HL-60 (cell line): ENCODE measurements around the gene UPP2.

Experiments
- DNase-seq, 2 experiments: peaks; one replicate each; pipeline ENCODE4 v3.0.0-alpha.2; 2010 to 2020; ENCODE audit warnings: low read depth in 1 of 2, low spot score in 1 of 2
- H3K27ac ChIP-seq: fragments of 250-450 bp; sonication (Bioruptor Pico); replicated peaks from 2 replicates; pipeline ENCODE4 v1.5.1; 2020; ENCODE audit warnings: mild to moderate bottlenecking, moderate library complexity
- H3K27me3 ChIP-seq: fragments of 250-450 bp; sonication (Bioruptor Pico); 2 replicates; pipeline ENCODE4 v1.5.1; 2021; ENCODE audit warnings: mild to moderate bottlenecking, moderate library complexity; ENCODE audit not compliant: insufficient read depth, poor library complexity, severe bottlenecking
- H3K4me3 ChIP-seq: replicated peaks from 2 replicates; pipeline ENCODE4 v1.5.1; 2011; ENCODE audit warnings: mild to moderate bottlenecking, control low read depth, low read length; ENCODE audit not compliant: insufficient read depth
- GABPA ChIP-seq: IDR thresholded peaks from 2 replicates; pipeline ENCODE4 v1.6.1; 2012; ENCODE audit warnings: low read depth
- POLR2AphosphoS5 ChIP-seq: IDR thresholded peaks from 2 replicates; pipeline ENCODE4 v1.6.1; 2012; ENCODE audit warnings: low read depth
- SPI1 ChIP-seq: IDR thresholded peaks from 2 replicates; pipeline ENCODE4 v1.6.1; 2012; ENCODE audit warnings: low read depth, mild to moderate bottlenecking, borderline replicate concordance
- TF ChIP-seq, protein P1 (sequence below): IDR thresholded peaks from one replicate; pipeline ENCODE4 v1.5.1; 2011; ENCODE audit warnings: low read length, control low read depth, inconsistent platforms; ENCODE audit not compliant: insufficient read depth
- TF ChIP-seq, protein P2 (sequence below): IDR thresholded peaks from 2 replicates; pipeline ENCODE4 v1.6.1; 2012; ENCODE audit warnings: low read depth; ENCODE audit not compliant: insufficient replicate concordance

The UPP2 gene

DNA sequence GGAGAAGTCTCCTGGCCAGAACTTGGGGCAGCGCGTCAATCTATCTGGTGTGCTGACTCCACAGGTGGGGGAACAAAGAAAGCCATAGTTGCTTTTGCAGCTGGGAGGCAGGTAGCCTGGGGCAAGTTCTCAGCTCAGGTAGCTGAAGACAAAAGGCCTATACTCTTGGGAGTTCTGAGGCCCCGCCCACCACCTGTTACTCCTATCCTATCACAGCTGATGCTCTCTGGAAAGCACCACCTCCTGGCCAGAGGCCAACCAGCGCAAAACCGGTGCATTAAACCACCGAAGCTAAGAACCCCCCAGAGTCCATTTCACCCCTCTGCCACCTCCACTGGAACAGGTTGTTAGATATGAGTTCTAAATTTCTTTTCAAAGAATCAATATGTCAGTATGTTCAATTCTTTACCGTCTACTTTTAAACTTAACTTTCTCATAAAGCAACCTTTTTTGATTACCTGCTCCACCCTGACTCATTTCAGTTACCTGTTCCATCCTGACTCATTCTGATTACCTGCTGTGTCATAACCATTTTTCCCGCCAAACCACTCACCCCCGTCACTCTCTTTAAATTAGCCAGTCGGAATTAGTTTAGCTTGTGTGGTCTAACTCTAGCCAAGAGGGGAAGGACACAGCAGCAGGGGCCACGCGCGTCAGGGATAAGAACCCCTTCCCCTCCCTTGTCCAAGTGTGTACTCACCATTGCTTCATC, 43.4 kb downstream of the UPP2 start:
- Histone ChIP-seq H3K4me3 (no peak overlapping the region), H3K27ac (no peak overlapping the region), H3K27me3 (no peaks in the 10 kb centered on the region)
- no peak for DNase-seq
- TF ChIP-seq, protein P1, sequence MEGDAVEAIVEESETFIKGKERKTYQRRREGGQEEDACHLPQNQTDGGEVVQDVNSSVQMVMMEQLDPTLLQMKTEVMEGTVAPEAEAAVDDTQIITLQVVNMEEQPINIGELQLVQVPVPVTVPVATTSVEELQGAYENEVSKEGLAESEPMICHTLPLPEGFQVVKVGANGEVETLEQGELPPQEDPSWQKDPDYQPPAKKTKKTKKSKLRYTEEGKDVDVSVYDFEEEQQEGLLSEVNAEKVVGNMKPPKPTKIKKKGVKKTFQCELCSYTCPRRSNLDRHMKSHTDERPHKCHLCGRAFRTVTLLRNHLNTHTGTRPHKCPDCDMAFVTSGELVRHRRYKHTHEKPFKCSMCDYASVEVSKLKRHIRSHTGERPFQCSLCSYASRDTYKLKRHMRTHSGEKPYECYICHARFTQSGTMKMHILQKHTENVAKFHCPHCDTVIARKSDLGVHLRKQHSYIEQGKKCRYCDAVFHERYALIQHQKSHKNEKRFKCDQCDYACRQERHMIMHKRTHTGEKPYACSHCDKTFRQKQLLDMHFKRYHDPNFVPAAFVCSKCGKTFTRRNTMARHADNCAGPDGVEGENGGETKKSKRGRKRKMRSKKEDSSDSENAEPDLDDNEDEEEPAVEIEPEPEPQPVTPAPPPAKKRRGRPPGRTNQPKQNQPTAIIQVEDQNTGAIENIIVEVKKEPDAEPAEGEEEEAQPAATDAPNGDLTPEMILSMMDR: no peak
- no peak for TF ChIP-seq GABPA
- TF ChIP-seq SPI1: no peak
- TF ChIP-seq POLR2AphosphoS5: no peak
- TF ChIP-seq, protein P2, sequence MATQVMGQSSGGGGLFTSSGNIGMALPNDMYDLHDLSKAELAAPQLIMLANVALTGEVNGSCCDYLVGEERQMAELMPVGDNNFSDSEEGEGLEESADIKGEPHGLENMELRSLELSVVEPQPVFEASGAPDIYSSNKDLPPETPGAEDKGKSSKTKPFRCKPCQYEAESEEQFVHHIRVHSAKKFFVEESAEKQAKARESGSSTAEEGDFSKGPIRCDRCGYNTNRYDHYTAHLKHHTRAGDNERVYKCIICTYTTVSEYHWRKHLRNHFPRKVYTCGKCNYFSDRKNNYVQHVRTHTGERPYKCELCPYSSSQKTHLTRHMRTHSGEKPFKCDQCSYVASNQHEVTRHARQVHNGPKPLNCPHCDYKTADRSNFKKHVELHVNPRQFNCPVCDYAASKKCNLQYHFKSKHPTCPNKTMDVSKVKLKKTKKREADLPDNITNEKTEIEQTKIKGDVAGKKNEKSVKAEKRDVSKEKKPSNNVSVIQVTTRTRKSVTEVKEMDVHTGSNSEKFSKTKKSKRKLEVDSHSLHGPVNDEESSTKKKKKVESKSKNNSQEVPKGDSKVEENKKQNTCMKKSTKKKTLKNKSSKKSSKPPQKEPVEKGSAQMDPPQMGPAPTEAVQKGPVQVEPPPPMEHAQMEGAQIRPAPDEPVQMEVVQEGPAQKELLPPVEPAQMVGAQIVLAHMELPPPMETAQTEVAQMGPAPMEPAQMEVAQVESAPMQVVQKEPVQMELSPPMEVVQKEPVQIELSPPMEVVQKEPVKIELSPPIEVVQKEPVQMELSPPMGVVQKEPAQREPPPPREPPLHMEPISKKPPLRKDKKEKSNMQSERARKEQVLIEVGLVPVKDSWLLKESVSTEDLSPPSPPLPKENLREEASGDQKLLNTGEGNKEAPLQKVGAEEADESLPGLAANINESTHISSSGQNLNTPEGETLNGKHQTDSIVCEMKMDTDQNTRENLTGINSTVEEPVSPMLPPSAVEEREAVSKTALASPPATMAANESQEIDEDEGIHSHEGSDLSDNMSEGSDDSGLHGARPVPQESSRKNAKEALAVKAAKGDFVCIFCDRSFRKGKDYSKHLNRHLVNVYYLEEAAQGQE: no peak

DNA sequence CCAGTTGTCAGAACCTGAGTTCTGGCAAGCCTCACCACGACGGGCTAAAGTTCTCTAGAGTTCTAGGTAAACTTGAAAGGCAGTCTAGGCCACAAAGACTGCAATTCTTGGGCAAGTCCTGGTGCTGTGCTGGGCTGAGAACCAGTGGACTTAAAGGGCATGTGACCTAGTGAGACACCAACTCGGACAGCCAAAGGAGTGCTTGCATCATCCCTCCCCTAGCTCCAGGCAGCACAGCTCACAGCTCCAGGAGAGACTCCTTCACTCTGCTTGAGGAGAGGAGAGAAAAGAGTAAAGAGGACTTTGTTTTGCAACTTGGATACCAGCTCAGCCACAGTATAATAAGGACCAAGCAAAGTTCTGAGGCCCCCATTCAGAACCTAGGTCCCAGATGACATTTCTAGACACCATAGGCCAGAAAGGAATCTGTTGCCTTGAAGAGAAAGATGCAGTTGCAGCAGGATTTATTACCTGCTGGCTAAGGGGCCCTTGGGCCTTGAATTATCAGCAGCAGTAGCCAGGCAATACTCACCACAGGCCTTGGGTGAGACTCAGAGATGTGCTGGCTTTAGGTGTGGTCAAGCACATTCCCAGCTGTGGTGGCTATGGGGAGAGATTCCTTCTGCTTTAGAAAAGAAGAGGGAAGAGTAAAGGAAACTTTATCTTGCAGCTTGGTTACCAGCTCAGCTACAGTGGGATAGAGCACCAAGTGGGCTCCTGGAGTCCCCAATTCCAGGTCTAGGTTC, 51.8 kb downstream of the UPP2 start:
- no peak overlapping the region for H3K27ac ChIP-seq
- TF ChIP-seq, protein P1: no peak
- TF ChIP-seq GABPA (no peak), SPI1 (no peak), POLR2AphosphoS5 (no peak)
- TF ChIP-seq, protein P2: no peak
- no peak overlapping the region for H3K4me3 ChIP-seq
- DNase-seq: no peak
- no peaks in the 10 kb centered on the region for H3K27me3 ChIP-seq

DNA sequence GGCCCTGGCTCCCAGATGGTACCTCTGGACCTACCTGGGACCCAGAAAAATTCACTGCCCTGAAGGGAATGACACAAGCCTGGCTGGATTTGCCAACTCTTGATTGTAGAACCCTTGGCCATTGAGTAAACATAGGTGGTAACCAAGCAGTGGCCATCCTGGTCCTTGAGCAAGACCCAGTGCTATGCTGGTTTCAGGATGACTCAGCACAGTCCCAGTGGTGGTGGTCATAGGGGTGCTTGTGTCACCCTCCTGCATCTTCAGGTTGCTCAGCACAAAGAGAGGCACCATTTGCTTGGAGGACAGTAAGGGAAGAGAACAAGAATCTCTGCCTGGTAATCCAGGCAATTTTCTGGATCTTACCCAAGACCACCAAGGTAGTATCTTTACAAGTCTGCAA, 52.9 kb downstream of the UPP2 start:
- Histone ChIP-seq H3K27me3 (no peaks in the 10 kb centered on the region), H3K27ac (no peak overlapping the region), H3K4me3 (no peak overlapping the region)
- DNase-seq: no peak
- TF ChIP-seq SPI1: no peak
- TF ChIP-seq, protein P1: no peak
- TF ChIP-seq, protein P2: no peak
- no peak for TF ChIP-seq POLR2AphosphoS5
- TF ChIP-seq GABPA: no peak
